Uterus (tissue), 4 donors: ENCODE measurements around the gene RAPSN. TPM values are rescaled to one million over a fixed set of nuclear protein-coding genes. Genes with fewer than 3 reads are reported as not detected.

ENCODE experiments used
- DNase-seq, 2 donors: peaks; one replicate each; pipeline ENCODE4 v3.0.0-alpha.2; 2019 to 2020
- H3K27ac ChIP-seq, 2 donors: fragments of 200-600 bp; sonication (generic); 1 replicate in 1 of 2; 2 replicates in 1 of 2; pipeline ENCODE4 v1.5.1; 2016 to 2018
- H3K27me3 ChIP-seq, 2 donors: fragments of 200-600 bp; sonication (generic); one replicate each; pipeline ENCODE4 v1.5.1; 2018 to 2019; ENCODE audit warnings: control low read depth in 1 of 2
- H3K36me3 ChIP-seq, 2 donors: fragments of 200-600 bp; sonication (generic); one replicate each; pipeline ENCODE4 v1.5.1; 2019; ENCODE audit warnings: control low read depth in 1 of 2
- H3K4me1 ChIP-seq, 2 donors: fragments of 200-600 bp; sonication (generic); one replicate each; pipeline ENCODE4 v1.5.1; 2018 to 2019; ENCODE audit warnings: control low read depth in 1 of 2
- H3K4me3 ChIP-seq, 2 donors: fragments of 200-600 bp; sonication (generic); 1 replicate in 1 of 2; 2 replicates in 1 of 2; pipeline ENCODE4 v1.5.1; 2018 to 2019; ENCODE audit warnings: mild to moderate bottlenecking in 1 of 2
- H3K9me3 ChIP-seq, 2 donors: fragments of 200-600 bp; sonication (generic); one replicate each; pipeline ENCODE4 v1.5.1; 2019; ENCODE audit warnings: control low read depth in 1 of 2
- POLR2A ChIP-seq, 2 donors: fragments of 450-650 bp; IDR thresholded peaks; one replicate each; pipeline ENCODE4 v1.6.1; 2016; ENCODE audit warnings: antibody characterized with exemption in 2 of 2, mild to moderate bottlenecking in 1 of 2, moderate library complexity in 1 of 2
- intact Hi-C: fragments of 100-400 bp; cut with DNase I; formaldehyde crosslinking; loops from one replicate; pipeline ENCODE4 v1.15.1; 2023; ENCODE audit warnings: low total_unique reads
- total RNA-seq, 4 donors: library from RNA; depleted of rRNA in 3 of 4; stranded (reverse); fragments of >200 nt in 3 of 4; gene quantifications; one replicate each; pipeline versions ENCODE4 v1.1.0 to v1.2.4, GENCODE V29; 2014 to 2023
- TF ChIP-seq, protein P1 (sequence below), 4 experiments: fragments of 200-600 bp in 2 of 4; fragments of 450-650 bp in 2 of 4; sonication (generic) in 2 of 4; IDR thresholded peaks; one replicate each; pipeline ENCODE4 v1.5.1; 2016 to 2019; ENCODE audit warnings: antibody characterized with exemption in 4 of 4, mild to moderate bottlenecking in 2 of 4, moderate library complexity in 1 of 4
- donor health status: DM: yes; HTN: yes; CAD: no.

The RAPSN gene
- total RNA-seq, 4 donors from 2014 or later = 0.41 TPM; not detected in 3

DNA sequence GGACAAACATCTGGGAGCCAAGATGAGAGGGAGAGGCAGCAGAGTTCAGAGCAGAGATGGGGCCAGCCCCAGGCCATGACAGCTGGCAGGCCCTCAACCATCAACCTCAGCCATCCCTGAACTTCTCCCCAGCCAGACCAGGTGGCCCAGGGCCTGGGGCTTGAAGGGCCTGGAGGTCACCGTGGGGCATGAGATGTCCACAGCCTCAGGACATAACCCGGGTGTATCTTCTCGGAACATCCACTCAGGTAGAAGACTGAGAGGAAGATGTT is 53.0 kb downstream of the RAPSN start:
- DNase-seq = no peak
- Histone ChIP-seq H3K9me3 (no peaks in the 10 kb centered on the region), H3K27me3 (no peaks in the 10 kb centered on the region), H3K27ac (peak overlapping the region in 1 of 2 donors; percentile 85), H3K4me3 (no peak overlapping the region), H3K4me1 (peaks cover 0 to 4% of the 10 kb centered on the region in 2 donors), H3K36me3 (no peaks in the 10 kb centered on the region)
- intact Hi-C loops = no loop called here
- TF ChIP-seq, protein P1, sequence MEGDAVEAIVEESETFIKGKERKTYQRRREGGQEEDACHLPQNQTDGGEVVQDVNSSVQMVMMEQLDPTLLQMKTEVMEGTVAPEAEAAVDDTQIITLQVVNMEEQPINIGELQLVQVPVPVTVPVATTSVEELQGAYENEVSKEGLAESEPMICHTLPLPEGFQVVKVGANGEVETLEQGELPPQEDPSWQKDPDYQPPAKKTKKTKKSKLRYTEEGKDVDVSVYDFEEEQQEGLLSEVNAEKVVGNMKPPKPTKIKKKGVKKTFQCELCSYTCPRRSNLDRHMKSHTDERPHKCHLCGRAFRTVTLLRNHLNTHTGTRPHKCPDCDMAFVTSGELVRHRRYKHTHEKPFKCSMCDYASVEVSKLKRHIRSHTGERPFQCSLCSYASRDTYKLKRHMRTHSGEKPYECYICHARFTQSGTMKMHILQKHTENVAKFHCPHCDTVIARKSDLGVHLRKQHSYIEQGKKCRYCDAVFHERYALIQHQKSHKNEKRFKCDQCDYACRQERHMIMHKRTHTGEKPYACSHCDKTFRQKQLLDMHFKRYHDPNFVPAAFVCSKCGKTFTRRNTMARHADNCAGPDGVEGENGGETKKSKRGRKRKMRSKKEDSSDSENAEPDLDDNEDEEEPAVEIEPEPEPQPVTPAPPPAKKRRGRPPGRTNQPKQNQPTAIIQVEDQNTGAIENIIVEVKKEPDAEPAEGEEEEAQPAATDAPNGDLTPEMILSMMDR (IDR thresholded peaks at IDR 0.05) = no peak
- no peak for TF ChIP-seq POLR2A (IDR thresholded peaks at IDR 0.05)

DNA sequence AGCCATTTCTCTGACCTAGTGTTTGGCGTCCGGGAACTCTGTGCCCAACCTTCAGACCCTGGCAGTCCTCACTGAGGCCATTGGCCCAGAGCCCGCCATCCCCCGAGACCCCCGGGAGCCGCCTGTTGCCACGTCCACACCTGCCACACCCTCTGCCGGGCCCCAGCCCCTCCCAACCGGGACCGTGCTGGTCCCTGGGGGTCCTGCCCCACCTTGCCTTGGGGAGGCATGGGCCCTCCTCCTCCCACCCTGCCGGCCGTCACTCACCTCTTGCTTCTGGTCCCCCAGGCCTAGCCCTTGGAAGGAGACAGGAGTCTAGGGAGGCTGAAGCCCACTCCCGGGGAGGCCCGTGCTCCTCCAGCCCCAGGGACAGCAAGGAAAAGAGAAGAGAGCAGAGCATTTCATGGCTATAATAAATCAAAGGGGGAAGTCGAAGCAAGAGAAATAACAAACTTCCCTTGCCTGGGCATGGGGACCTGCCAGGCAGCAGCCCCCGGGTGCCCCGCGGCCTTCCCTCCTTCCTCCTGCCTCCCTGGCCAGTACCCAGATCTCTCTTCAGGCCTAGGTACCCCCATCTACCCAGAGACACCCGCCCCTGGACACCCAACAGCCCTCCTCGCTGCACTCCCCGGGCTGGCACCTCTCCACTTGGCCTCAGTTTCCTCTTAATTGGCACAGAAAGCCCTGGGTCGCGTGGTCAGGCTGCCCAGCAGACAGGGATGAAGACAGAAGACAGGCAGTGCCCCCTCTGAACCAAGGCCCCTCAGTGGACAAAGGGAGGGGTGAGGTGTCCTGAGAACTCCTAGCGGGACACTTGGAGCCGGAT is 53.5 kb downstream of the RAPSN start:
- DNase-seq = no peak
- no peaks in the 10 kb centered on the region for H3K36me3 ChIP-seq
- H3K27me3 ChIP-seq = no peaks in the 10 kb centered on the region
- no peak overlapping the region for H3K4me3 ChIP-seq
- intact Hi-C loops = no loop called here
- H3K27ac ChIP-seq = peak overlapping the region; percentile 76 to 85
- no peaks in the 10 kb centered on the region for H3K9me3 ChIP-seq
- no peak for TF ChIP-seq POLR2A (IDR thresholded peaks at IDR 0.05)
- TF ChIP-seq, protein P1 (IDR thresholded peaks at IDR 0.05) = no peak
- no peaks in the 10 kb centered on the region for H3K4me1 ChIP-seq

DNA sequence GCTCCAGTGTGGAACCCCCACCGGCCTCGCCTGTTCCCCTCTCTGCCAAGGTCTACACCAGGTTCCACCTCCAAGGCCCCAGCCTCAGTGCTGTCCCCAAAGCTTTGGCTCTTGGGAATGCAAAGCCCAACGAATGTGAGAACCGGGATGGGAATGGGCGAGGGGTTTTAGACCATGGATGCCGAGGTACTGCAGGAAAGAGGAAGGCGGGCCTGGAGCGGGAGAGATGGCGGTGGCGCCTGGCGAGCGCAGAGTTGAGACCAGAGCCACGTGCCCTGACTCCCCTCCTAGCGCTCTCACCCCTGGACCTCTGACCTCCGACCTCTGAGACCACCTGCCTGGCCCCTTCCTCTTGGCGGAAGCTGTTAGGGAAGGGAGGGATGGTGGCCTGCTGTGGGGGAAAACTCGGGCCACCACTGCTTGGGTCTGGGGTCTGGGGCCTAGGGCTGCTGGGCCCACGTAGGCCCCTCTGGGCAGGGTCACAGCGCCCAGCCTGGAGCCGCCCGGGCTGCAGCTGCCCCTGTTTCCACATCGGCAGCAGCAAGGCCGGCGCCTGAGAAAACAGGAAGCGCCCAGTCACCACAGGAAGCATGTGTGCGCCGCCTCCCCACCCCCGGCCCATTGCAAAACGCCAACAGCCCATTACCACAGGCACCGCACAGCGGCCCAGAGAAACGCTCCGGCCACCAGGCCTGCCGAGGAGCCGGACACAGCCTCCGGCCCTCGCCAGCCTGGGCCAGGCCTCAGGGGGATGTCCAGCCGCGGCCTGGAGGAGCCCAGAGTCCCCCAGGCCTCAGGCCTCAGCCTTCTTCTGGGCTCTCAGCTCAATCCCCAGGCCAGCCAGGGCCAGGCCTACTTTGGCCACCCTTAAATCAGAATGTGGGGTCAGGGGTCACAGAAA is 54.4 kb downstream of the RAPSN start:
- H3K27me3 ChIP-seq = no peaks in the 10 kb centered on the region
- H3K36me3 ChIP-seq = no peaks in the 10 kb centered on the region
- no peaks in the 10 kb centered on the region for H3K4me1 ChIP-seq
- no peak for DNase-seq
- intact Hi-C loops = no loop called here
- H3K27ac ChIP-seq = peak overlapping the region; percentile 76 to 85
- peak; percentile 7 to 17 for TF ChIP-seq POLR2A (IDR thresholded peaks at IDR 0.05)
- TF ChIP-seq, protein P1 (IDR thresholded peaks at IDR 0.05) = no peak
- H3K9me3 ChIP-seq = no peaks in the 10 kb centered on the region
- H3K4me3 ChIP-seq = no peak overlapping the region

DNA sequence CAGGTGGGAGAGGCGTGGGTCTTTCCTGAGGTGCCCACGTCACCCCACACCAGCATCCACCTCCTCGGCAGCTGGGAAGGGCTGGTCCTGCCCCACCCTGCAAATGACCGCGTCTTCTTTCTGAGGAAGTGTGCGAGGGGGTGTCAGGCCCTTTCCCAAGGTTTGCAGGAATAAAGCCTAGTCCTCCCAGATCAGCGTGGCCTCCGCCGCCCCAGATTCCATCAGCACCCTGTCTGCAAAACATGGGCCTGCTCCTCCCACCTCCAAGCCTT is 55.0 kb downstream of the RAPSN start:
- Histone ChIP-seq H3K9me3 (no peaks in the 10 kb centered on the region), H3K36me3 (no peaks in the 10 kb centered on the region), H3K4me1 (no peaks in the 10 kb centered on the region), H3K27ac (peak overlapping the region in 1 of 2 donors; percentile 85), H3K4me3 (no peak overlapping the region), H3K27me3 (no peaks in the 10 kb centered on the region)
- TF ChIP-seq POLR2A (IDR thresholded peaks at IDR 0.05) = no peak
- TF ChIP-seq, protein P1 (IDR thresholded peaks at IDR 0.05) = no peak
- intact Hi-C loops = no loop called here
- DNase-seq = no peak
